ENCODE data around the gene RNF13.
"Not testable (repeated sequence)": the region's sequence is repeated elsewhere in the genome, so short reads cannot be mapped to it uniquely, and the experiment has no call there.

Gene RNF13

GRCh38 chr3:149975919-149976318, 162.9 kb downstream of the RNF13 start:
- H3K27me3 Mint-ChIP-seq, result peaks cover 43% of the 10 kb centered on the region
- ATAC-seq (no peak), DNase-seq (no peak)
- no peak overlapping the region for H3K27ac Mint-ChIP-seq
- H3K36me3 Mint-ChIP-seq (ENCODE audit: low read depth), result no peaks in the 10 kb centered on the region
- H3K9me3 Mint-ChIP-seq, result no peaks in the 10 kb centered on the region
- peaks cover 8% of the 10 kb centered on the region for H3K4me1 Mint-ChIP-seq
- no peak overlapping the region for H3K4me3 Mint-ChIP-seq

- Mint-ChIP-seq H3K4me1 (no peaks in the 10 kb centered on the region), H3K9me3 (no peaks in the 10 kb centered on the region), H3K36me3 (ENCODE audit: low read depth) (no peaks in the 10 kb centered on the region), H3K27me3 (peaks cover 32% of the 10 kb centered on the region), H3K4me3 (no peak overlapping the region), H3K27ac (no peak overlapping the region)
- ATAC-seq (no peak), DNase-seq (no peak)
Observed at GRCh38 chr3:149977386-149977785, 164.4 kb downstream of the RNF13 start.

- not testable (repeated sequence) for DNase-seq; H3K4me3 Mint-ChIP-seq; H3K36me3 Mint-ChIP-seq (ENCODE audit: low read depth); H3K4me1 Mint-ChIP-seq; H3K27ac Mint-ChIP-seq; H3K9me3 Mint-ChIP-seq
- peak; percentile 72 for ATAC-seq
- H3K27me3 Mint-ChIP-seq, result peaks cover 14% of the 10 kb centered on the region
Observed at GRCh38 chr3:149981979-149982378, 169.0 kb downstream of the RNF13 start.

- H3K27ac Mint-ChIP-seq; H3K36me3 Mint-ChIP-seq (ENCODE audit: low read depth); H3K9me3 Mint-ChIP-seq; H3K4me1 Mint-ChIP-seq; DNase-seq; ATAC-seq; H3K4me3 Mint-ChIP-seq: not testable (repeated sequence)
- peaks cover 11% of the 10 kb centered on the region for H3K27me3 Mint-ChIP-seq
Observed at GRCh38 chr3:149983053-149983452, 170.0 kb downstream of the RNF13 start.

DNA sequence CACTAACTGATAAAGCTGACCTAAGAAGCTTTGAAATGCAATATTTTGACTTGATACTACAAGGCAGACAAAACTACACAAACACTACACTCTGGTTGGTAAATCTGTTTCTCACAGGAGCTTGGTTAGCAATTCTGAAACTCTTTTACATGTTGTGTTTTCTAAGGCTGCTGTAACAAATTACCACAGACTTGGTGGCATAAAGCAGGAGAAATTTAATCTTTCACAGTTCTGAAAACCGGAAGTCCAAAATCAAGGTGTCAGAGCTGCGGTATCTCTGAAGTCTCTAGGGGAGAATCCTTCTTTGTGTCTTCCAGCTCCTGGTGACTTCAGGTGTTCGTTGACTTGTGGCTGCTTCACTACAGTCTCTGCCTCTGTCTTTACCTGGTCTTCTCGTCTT, 170.6 kb downstream of the RNF13 start:
- DNase-seq (no peak), ATAC-seq (no peak)
- H3K27ac Mint-ChIP-seq, result no peak overlapping the region
- H3K36me3 Mint-ChIP-seq (ENCODE audit: low read depth), result no peaks in the 10 kb centered on the region
- H3K9me3 Mint-ChIP-seq, result no peaks in the 10 kb centered on the region
- no peak overlapping the region for H3K4me3 Mint-ChIP-seq
- peaks cover 11% of the 10 kb centered on the region for H3K27me3 Mint-ChIP-seq
- no peaks in the 10 kb centered on the region for H3K4me1 Mint-ChIP-seq

DNA sequence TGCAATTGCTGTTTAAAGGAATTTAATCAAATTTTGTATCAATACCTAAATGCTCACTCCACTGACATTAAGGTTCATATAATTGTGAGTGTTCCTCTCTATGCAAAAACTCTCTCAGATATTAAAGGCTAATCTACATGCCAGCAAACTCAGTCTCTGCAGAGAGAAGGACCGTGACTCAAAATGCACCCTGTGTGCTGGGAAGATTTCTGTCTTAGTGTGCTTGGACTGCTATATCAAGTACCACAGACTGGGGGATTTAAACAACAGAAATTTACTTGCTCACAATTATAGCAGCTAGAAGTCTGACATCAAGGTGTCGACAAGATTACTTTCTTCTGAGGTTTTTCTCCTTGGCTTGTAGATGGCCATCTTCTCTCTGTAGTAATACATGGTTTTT, 176.3 kb downstream of the RNF13 start:
- Mint-ChIP-seq H3K4me3 (no peak overlapping the region), H3K27ac (no peak overlapping the region), H3K9me3 (peaks cover 6% of the 10 kb centered on the region), H3K4me1 (no peaks in the 10 kb centered on the region), H3K36me3 (ENCODE audit: low read depth) (peaks cover 3% of the 10 kb centered on the region), H3K27me3 (peaks cover 20% of the 10 kb centered on the region)
- no peak for ATAC-seq
- DNase-seq, result no peak

DNA sequence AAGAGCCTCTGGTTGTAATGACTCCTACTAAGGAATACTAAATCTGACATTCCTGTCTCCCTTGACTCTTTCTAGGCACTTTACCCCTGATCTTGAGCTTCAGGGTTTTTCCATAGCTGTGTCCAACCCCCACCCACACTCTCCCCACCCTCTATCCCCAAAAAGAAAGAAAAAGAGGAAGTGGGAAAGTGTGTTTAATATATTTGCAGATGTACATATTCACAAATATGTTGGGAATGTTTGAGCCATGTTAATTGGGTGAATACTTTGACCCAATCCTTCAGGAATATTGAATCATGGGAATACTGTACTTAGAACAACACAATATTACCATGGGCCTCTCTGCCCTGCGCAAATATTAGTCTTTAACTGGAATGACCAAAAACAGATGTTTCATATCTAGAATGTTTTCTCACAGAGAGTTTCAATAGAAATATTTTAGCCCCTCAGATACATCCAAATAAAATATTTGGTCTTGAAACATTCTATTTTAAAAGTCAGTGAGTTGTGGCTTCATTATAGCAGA, 177.5 kb downstream of the RNF13 start:
- Mint-ChIP-seq H3K27ac (no peak overlapping the region), H3K36me3 (ENCODE audit: low read depth) (peaks cover 4% of the 10 kb centered on the region), H3K27me3 (peaks cover 28% of the 10 kb centered on the region), H3K4me1 (no peaks in the 10 kb centered on the region), H3K9me3 (peaks cover 16% of the 10 kb centered on the region), H3K4me3 (no peak overlapping the region)
- no peak for ATAC-seq
- DNase-seq, result no peak

DNA sequence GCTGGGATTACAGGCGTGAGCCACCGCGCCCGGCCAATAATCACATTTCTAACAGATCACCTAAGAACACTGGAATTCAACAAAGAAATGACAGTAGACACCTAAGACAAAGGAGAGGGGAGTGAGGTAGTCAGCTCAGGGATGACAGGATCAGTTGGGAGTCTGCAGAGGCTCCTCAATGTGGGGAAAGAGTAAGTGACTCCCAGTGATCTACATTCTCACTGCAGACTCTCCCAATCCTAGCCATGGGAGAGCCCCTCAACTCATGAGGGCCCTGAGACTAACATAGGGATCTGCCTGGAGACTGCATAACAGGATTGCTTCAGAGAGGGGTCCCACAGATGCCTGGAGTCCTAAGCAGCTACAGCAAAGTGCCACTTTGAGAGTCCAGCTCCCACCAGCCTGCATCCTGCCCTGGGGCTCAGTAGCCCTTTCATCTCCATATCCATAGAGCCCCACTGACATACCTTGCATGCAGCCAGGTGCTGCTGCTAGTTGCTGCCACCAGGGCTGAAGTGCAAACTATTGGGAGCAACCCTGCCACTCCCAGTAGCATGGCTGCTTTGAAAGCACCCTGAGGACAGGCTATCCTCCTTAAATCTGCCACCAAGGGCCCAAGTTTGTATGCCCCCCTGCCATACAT, 179.5 kb downstream of the RNF13 start:
- DNase-seq (no peak), ATAC-seq (no peak)
- H3K27me3 Mint-ChIP-seq, result peaks cover 21% of the 10 kb centered on the region
- peaks cover 4% of the 10 kb centered on the region for H3K36me3 Mint-ChIP-seq (ENCODE audit: low read depth)
- H3K4me3 Mint-ChIP-seq, result no peak overlapping the region
- no peaks in the 10 kb centered on the region for H3K4me1 Mint-ChIP-seq
- peaks cover 18% of the 10 kb centered on the region for H3K9me3 Mint-ChIP-seq
- H3K27ac Mint-ChIP-seq, result no peak overlapping the region

DNA sequence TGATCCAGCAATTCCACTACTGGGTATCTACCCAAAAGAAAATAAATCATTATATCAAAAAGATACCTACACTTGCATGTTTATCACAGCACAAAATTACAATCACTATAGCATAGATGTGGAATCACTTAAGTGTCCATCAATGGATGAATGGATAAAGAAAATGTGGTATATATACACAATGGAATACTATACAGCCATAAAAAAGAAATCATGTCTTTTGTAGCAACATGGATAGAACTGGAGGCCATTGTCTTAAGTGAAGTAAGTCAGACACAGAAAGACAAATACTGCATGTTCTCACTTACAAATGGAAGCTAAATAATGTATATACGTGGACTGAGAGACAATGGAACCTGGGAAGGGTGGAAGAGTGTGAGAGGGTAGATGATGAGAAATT, 185.9 kb downstream of the RNF13 start:
- Mint-ChIP-seq H3K4me3 (no peak overlapping the region), H3K4me1 (no peaks in the 10 kb centered on the region), H3K27ac (no peak overlapping the region), H3K27me3 (peaks cover 16% of the 10 kb centered on the region), H3K36me3 (ENCODE audit: low read depth) (peaks cover 1% of the 10 kb centered on the region), H3K9me3 (peaks cover 12% of the 10 kb centered on the region)
- DNase-seq (no peak), ATAC-seq (no peak)

GRCh38 chr3:149999421-149999820, 186.4 kb downstream of the RNF13 start:
- Mint-ChIP-seq H3K27ac (no peak overlapping the region), H3K4me1 (no peaks in the 10 kb centered on the region), H3K9me3 (peaks cover 12% of the 10 kb centered on the region), H3K27me3 (peaks cover 16% of the 10 kb centered on the region), H3K36me3 (ENCODE audit: low read depth) (peaks cover 1% of the 10 kb centered on the region), H3K4me3 (no peak overlapping the region)
- ATAC-seq (no peak), DNase-seq (no peak)

DNA sequence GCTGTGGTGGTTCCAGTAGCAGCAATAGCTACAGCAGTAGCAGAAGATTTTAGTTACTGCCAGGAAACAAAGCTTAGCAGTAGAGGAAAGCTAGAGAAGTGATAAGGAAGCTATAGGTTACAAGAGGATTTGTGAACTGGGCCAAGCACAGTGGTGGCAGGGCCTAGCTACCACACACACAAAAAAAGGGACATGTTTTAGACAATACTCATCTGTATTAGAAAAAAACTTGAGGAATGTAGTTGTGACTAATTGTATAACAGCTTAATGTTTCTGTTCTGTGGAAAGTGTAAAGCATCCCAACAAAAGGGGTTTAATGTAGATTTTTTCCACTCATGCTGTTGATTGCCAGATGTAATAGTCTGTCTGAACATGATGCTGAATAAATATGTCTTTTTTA, 187.6 kb downstream of the RNF13 start:
- H3K4me1 Mint-ChIP-seq, result no peaks in the 10 kb centered on the region
- H3K4me3 Mint-ChIP-seq, result no peak overlapping the region
- ATAC-seq (no peak), DNase-seq (no peak)
- H3K27ac Mint-ChIP-seq, result no peak overlapping the region
- peaks cover 7% of the 10 kb centered on the region for H3K27me3 Mint-ChIP-seq
- peaks cover under 1% of the 10 kb centered on the region for H3K9me3 Mint-ChIP-seq
- H3K36me3 Mint-ChIP-seq (ENCODE audit: low read depth), result no peaks in the 10 kb centered on the region

- DNase-seq (no peak), ATAC-seq (no peak)
- Mint-ChIP-seq H3K4me1 (no peaks in the 10 kb centered on the region), H3K27me3 (peaks cover 3% of the 10 kb centered on the region), H3K9me3 (no peaks in the 10 kb centered on the region), H3K4me3 (no peak overlapping the region), H3K27ac (no peak overlapping the region), H3K36me3 (ENCODE audit: low read depth) (no peaks in the 10 kb centered on the region)
Observed at GRCh38 chr3:150005243-150006112, 192.5 kb downstream of the RNF13 start.

DNA sequence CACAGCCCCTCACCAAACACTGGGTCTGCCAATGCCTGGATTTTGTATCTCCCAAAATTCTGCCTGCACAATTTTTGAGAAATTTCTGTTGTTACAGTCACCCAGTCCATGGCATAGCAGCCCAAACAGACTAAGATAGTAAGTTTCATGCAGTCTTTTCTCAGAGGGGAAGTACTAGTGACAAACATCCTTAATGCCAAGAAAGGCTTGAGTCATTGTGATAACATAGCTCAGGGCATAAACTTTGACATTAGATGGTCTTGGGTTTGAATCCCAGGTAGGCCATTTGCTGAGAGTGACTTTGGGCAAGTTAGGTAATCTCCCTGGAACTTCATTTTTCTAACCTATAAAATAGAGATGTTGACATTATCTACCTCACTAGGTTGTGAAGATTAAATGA, 193.8 kb downstream of the RNF13 start:
- ATAC-seq (no peak), DNase-seq (no peak)
- no peak overlapping the region for H3K4me3 Mint-ChIP-seq
- H3K36me3 Mint-ChIP-seq (ENCODE audit: low read depth), result no peaks in the 10 kb centered on the region
- peaks cover 4% of the 10 kb centered on the region for H3K27me3 Mint-ChIP-seq
- H3K4me1 Mint-ChIP-seq, result no peaks in the 10 kb centered on the region
- H3K9me3 Mint-ChIP-seq, result no peaks in the 10 kb centered on the region
- no peak overlapping the region for H3K27ac Mint-ChIP-seq

All from activated naive CD8-positive, alpha-beta T cell treated with anti-CD3 and anti-CD28 coated beads, Interleukin-2, amount 50 U/mL, for 24 hours (primary cell).